Measurements from ENCODE around the gene KCNIP4. TPM values are rescaled to one million over a fixed set of nuclear protein-coding genes. Genes with fewer than 3 reads are reported as not detected.

Gene KCNIP4
- total and polyA plus RNA-seq, 12 donors = 0.15 TPM; not detected in 11

DNA sequence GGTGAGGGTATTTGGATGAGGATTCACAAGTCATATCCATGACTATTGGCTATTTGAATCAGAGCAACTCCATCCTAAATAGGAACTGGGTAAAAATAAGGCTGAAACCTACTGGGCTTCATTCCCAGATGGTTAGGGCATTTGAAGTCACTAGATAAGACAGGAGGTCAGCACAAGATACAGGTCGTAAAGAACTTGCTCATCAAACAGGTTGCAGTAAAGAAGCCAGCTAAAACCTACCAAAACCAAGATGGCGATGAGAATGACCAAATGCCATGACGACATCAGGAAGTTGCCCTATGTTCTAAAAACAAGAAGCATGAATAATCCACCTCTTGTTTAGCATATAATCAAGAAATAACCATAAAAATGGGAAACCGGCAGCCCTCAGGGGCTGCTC, 1023.4 kb downstream of the KCNIP4 start:
- intact Hi-C loops (cut with DNase I) = no loop called here
- no peak overlapping the region for H3K27ac ChIP-seq
- no peaks in the 10 kb centered on the region for H3K27me3 ChIP-seq
- H3K9me3 ChIP-seq = no peaks in the 10 kb centered on the region
- H3K4me1 ChIP-seq = no peaks in the 10 kb centered on the region
- H3K36me3 ChIP-seq = no peaks in the 10 kb centered on the region
- H3K4me3 ChIP-seq = no peak overlapping the region
- 65 to 76% methylated on average over 4 of the region's 4 CpGs for WGBS, 2 donors
- no peak for TF ChIP-seq CTCF (IDR thresholded peaks at IDR 0.05)
- DNase-seq (no peak), ATAC-seq (no peak)

DNA sequence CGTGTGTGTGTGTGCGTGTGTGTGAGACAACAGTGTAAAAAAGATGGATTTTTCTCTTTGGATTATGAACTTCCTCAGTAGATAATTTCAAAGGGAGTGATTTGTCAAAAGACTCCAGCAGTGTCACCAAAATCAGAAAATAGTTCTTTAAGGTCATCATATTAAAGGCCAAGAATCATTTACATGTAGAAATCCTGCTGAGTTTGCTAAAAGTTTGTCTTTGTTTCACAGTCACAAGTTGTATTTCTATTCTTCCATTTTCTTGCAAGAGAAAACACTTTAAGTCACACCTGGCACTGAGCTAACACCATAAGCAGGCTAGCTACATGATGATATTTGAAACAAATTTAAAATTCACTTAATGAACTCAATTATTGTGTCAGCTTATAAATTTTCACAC, 1025.6 kb downstream of the KCNIP4 start:
- Histone ChIP-seq H3K36me3 (no peaks in the 10 kb centered on the region), H3K27ac (no peak overlapping the region), H3K4me3 (no peak overlapping the region), H3K4me1 (no peaks in the 10 kb centered on the region), H3K27me3 (no peaks in the 10 kb centered on the region), H3K9me3 (no peaks in the 10 kb centered on the region)
- TF ChIP-seq CTCF (IDR thresholded peaks at IDR 0.05) = no peak
- 77 to 82% methylated on average over 2 of the region's 2 CpGs for WGBS, 2 donors
- ATAC-seq (no peak), DNase-seq (no peak)
- intact Hi-C loops (cut with DNase I) = no loop called here

GRCh38 chr4:20916106-20916505, 1032.5 kb downstream of the KCNIP4 start:
- Histone ChIP-seq H3K36me3 (no peaks in the 10 kb centered on the region), H3K4me3 (no peak overlapping the region), H3K27ac (no peak overlapping the region), H3K4me1 (no peaks in the 10 kb centered on the region), H3K27me3 (no peaks in the 10 kb centered on the region), H3K9me3 (no peaks in the 10 kb centered on the region)
- intact Hi-C loops (cut with DNase I) = no loop called here
- no peak for ATAC-seq
- no peak for DNase-seq
- TF ChIP-seq CTCF (IDR thresholded peaks at IDR 0.05) = no peak
- WGBS, 2 donors = 51 to 58% methylated on average over 1 of the region's 1 CpG

DNA sequence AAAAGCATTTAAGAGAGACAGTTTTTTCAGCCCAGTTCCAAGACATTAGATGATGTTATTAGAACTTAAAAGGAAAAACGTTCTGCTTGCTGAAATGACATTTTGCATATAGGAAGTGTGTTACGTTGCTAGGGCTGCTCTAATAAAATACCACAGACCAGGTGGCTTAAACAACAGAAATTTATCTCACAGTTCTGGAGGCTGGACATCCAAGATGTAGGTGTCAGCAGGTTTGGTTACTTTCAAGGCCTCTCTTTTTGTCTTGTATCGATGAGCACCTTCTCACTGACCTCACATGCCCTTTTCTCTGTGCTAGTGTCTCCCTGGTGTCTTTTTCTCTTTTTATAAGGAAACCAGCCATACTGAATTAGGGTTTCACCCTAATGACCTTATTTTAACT, 1043.6 kb downstream of the KCNIP4 start:
- Histone ChIP-seq H3K36me3 (no peaks in the 10 kb centered on the region), H3K4me3 (no peak overlapping the region), H3K4me1 (no peaks in the 10 kb centered on the region), H3K27me3 (no peaks in the 10 kb centered on the region), H3K9me3 (peaks cover 0 to 4% (median 0%) of the 10 kb centered on the region in 11 donors), H3K27ac (no peak overlapping the region)
- intact Hi-C loops (cut with DNase I) = no loop called here
- no peak for ATAC-seq
- WGBS, 2 donors = 65 to 70% methylated on average over 3 of the region's 3 CpGs
- TF ChIP-seq CTCF (IDR thresholded peaks at IDR 0.05) = no peak
- no peak for DNase-seq

GRCh38 chr4:20901851-20902250, 1046.7 kb downstream of the KCNIP4 start:
- DNase-seq (no peak), ATAC-seq (no peak)
- Histone ChIP-seq H3K4me1 (no peaks in the 10 kb centered on the region), H3K36me3 (no peaks in the 10 kb centered on the region), H3K4me3 (no peak overlapping the region), H3K27me3 (no peaks in the 10 kb centered on the region), H3K27ac (no peak overlapping the region), H3K9me3 (peaks cover 0 to 4% (median 0%) of the 10 kb centered on the region in 11 donors)
- intact Hi-C loops (cut with DNase I) = no loop called here
- WGBS, 2 donors = 68 to 81% methylated on average over 1 of the region's 1 CpG
- TF ChIP-seq CTCF (IDR thresholded peaks at IDR 0.05) = no peak

All from heart right ventricle (tissue), 16 donors.